GM21367 (cell line): ENCODE measurements around the gene TTC33.

Source experiments
- ATAC-seq: cut with Tn5 transposase; IDR thresholded peaks from one replicate; pipeline ENCODE4 v1.9.1; 2021; ENCODE audit not compliant: unreplicated experiment

TTC33 gene

GRCh38 chr5:40486437-40487275, 269.1 kb downstream of the TTC33 start:
- ATAC-seq: peak; percentile 30

- peak; percentile 57 for ATAC-seq
Observed at GRCh38 chr5:40485021-40485998, 270.5 kb downstream of the TTC33 start.

- peak; percentile 39 for ATAC-seq
Observed at GRCh38 chr5:40484495-40484894, 271.3 kb downstream of the TTC33 start.

- no peak for ATAC-seq
Observed at GRCh38 chr5:40483316-40483715, 272.4 kb downstream of the TTC33 start.

DNA sequence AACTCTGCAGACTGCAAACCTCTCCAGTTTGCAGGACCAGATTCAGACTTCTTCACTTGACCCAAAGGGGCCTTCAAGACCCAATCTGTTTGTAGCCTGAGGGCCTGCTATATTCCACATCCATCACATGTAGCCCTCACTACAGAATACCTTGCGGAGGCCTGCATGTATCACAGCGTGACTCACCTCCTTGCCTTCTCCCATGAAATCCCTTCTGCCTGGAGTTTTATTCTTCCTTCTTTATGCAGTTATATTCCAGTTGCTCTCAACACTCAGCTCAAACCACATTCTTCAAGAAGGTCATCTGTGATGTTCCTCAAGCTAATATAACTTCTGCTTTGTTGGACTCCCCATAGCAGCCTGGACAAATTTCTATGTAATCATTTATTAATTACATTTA, 274.5 kb downstream of the TTC33 start:
- no peak for ATAC-seq

GRCh38 chr5:40480392-40480791, 275.4 kb downstream of the TTC33 start:
- ATAC-seq: no peak

- no peak for ATAC-seq
Observed at GRCh38 chr5:40479939-40480338, 275.8 kb downstream of the TTC33 start.

DNA sequence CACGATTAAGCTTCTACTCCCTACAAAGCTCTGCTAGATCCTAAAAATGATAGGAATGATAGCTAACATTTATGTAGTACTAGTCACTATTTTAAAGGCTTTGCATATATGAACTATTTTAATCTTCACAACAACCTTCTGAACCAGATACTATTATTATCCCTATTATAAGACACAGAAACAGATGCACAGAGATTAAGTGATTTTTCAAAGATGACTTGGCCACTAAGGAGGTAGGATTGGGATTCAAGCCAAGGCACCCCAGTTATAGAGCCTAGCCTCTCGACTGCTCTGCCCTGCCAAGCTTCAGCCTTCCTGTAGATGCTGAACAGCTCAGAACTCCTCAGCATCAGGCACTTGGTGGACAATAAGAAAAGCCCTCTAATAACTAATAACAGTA, 277.0 kb downstream of the TTC33 start:
- ATAC-seq: no peak

GRCh38 chr5:40477856-40478546, 277.8 kb downstream of the TTC33 start:
- no peak for ATAC-seq

DNA sequence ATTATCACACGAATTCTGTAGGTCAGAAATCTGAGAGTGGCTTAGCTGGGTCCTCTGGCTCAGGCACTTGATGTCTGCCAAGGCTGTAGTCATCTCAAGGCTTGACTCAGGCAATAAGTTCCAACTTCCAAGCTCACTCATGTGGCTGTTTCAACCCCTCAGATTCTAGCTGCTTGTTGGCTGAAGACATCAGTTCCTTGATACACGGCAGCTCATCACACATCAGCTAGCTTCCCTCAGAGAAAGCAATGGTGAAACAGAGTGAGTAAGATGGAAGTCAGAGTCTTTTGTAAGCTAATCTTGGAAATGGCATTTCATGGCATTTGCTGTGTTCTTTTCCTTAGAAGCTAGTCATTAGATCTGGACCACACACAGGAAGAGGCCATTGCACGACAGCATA, 280.2 kb downstream of the TTC33 start:
- no peak for ATAC-seq

GRCh38 chr5:40474250-40474649, 281.5 kb downstream of the TTC33 start:
- ATAC-seq: no peak

- ATAC-seq: no peak
Observed at GRCh38 chr5:40465416-40465815, 290.3 kb downstream of the TTC33 start.

DNA sequence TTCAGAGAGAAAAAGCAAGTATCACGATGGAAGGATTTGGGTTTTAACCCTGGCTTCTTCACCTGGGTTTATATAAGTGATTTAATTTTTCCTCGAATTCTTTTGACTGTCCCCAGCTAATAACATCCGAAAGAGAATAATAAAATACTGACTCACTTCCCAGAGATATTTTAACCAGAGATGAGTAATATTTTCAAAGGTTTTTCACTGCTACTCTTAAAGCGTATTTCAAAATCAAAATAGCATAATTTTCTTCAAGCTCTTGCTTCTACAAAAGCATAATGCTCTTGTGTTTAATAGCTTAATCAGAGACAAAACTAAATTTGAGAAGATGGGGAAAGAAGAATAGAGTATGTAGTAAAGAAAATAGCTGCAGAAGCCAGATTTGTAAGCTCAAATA, 291.2 kb downstream of the TTC33 start:
- ATAC-seq: no peak
